Sigmoid colon (tissue), 4 donors: ENCODE results near the gene TMEM184B.

Experiments
- CTCF ChIP-seq, 4 experiments: fragments of 450-650 bp in 3 of 4; fragments of 200-600 bp in 1 of 4; IDR thresholded peaks; one replicate each; pipeline ENCODE4 v1.5.1; 2016 to 2019; ENCODE audit warnings: antibody characterized with exemption in 4 of 4, mild to moderate bottlenecking in 3 of 4, moderate library complexity in 2 of 4
- EP300 ChIP-seq, 4 donors: sonication (generic); formaldehyde crosslinking; IDR thresholded peaks; one replicate each; pipeline ENCODE4 v1.6.1; 2017; ENCODE audit warnings: antibody characterized with exemption in 4 of 4
- POLR2A ChIP-seq, 2 donors: fragments of 450-650 bp; IDR thresholded peaks; one replicate each; pipeline ENCODE4 v1.6.1; 2016; ENCODE audit warnings: antibody characterized with exemption in 2 of 2, mild to moderate bottlenecking in 2 of 2, moderate library complexity in 2 of 2
- POLR2AphosphoS5 ChIP-seq, 4 donors: sonication (generic); formaldehyde crosslinking; IDR thresholded peaks; one replicate each; pipeline ENCODE4 v1.6.1; 2017; ENCODE audit warnings: antibody characterized with exemption in 4 of 4

- TF ChIP-seq CTCF (IDR thresholded peaks at IDR 0.05) (no peak), POLR2A (IDR thresholded peaks at IDR 0.05) (no peak), POLR2AphosphoS5 (IDR thresholded peaks at IDR 0.05) (peak; percentile 47 to 88 (median 84)), EP300 (IDR thresholded peaks at IDR 0.05) (peak in 1 of 4 donors; percentile 58)
Observed at GRCh38 chr22:38284042-38284402, 11.2 kb upstream of the TMEM184B start.
